ENCODE data around the gene PTH2R. TPM values are rescaled to one million over a fixed set of nuclear protein-coding genes. Genes with fewer than 3 reads are reported as not detected.

PTH2R gene
- total and polyA plus RNA-seq, 2 of the 4 experiments (the other 2 are of a cell fraction), result under 0.01 TPM; not detected in 1

GRCh38 chr2:208466151-208466919 lies 59.7 kb downstream of the PTH2R start:
- Histone ChIP-seq H3K56ac (ENCODE audit: extremely low read depth, insufficient read depth, low read length) (no peak overlapping the region), H2BK120ac (ENCODE audit: low read depth, low read length) (no peak overlapping the region), H4K5ac (ENCODE audit: low read depth, low read length) (no peak overlapping the region), H3K23ac (ENCODE audit: low read depth, low read length) (no peak overlapping the region), H4K8ac (ENCODE audit: low read depth in 2 of 2, low read length in 2 of 2) (no peak overlapping the region), H3K79me1 (ENCODE audit: low read depth in 1 of 2, low read length in 2 of 2) (no peaks in the 10 kb centered on the region), H3K4me2 (ENCODE audit: low read depth, low read length) (no peak overlapping the region), H3K36me3 (ENCODE audit: control insufficient read depth, insufficient read depth, low read length) (no peaks in the 10 kb centered on the region), H3K27ac (ENCODE audit: insufficient read depth, low read length) (no peak overlapping the region), H3K27me3 (ENCODE audit: control insufficient read depth, insufficient read depth, low read length) (no peaks in the 10 kb centered on the region), H3K9me1 (ENCODE audit: insufficient read depth, low read length) (no peaks in the 10 kb centered on the region), H3K18ac (ENCODE audit: low read depth, low read length) (no peak overlapping the region), H4K20me1 (ENCODE audit: insufficient read depth, low read length) (no peaks in the 10 kb centered on the region), H4K91ac (ENCODE audit: insufficient read depth, low read depth, low read length) (no peak overlapping the region), H3K9ac (ENCODE audit: low read depth, low read length) (no peak overlapping the region), H3K4ac (ENCODE audit: low read depth, low read length) (no peak overlapping the region), H3K4me3 (ENCODE audit: insufficient read depth, low read depth, low read length) (no peak overlapping the region), H2BK20ac (ENCODE audit: low read depth, low read length) (no peak overlapping the region), H3K9me3 (ENCODE audit: control insufficient read depth, insufficient read depth, low read length) (peaks cover 3% of the 10 kb centered on the region; the same call in 1 of the 2 replicates), H3K14ac (replicated peaks; ENCODE audit: low read depth, low read length) (no peak overlapping the region), H3K4me1 (ENCODE audit: control insufficient read depth, insufficient read depth, low read length) (no peaks in the 10 kb centered on the region), H2AK5ac (ENCODE audit: low read depth, low read length) (no peak overlapping the region), H2AK9ac (replicated peaks; ENCODE audit: low read depth, low read length, poor library complexity) (no peak overlapping the region), H2BK5ac (ENCODE audit: low read depth, low read length, poor library complexity, severe bottlenecking) (no peak overlapping the region), H2AFZ (replicated peaks; ENCODE audit: low read length, poor library complexity) (no peak overlapping the region), H2BK15ac (ENCODE audit: low read depth, low read length) (no peak overlapping the region)
- dilution Hi-C loops (cut with HindIII; ENCODE audit: low sequenced_read_pairs, unreplicated experiment) (no loop called here), in situ Hi-C loops (cut with MboI; ENCODE audit: low sequenced_read_pairs) (no loop called here), intact Hi-C loops (cut with micrococcal nuclease) (no loop called here)
- 0% methylated on average over 2 of the region's 6 CpGs; no CpG with 5 or more reads in 1 of the 2 experiments for WGBS, 2 experiments (ENCODE audit: extremely low coverage in 2 of 2, insufficient read length in 1 of 2)
- TF ChIP-seq RCOR1 (IDR thresholded peaks at IDR 0.05; ENCODE audit: insufficient replicate concordance, low read length) (no peak), RAD21 (IDR thresholded peaks at IDR 0.05; ENCODE audit: low read length) (no peak), FOS (IDR thresholded peaks at IDR 0.05; ENCODE audit: low read depth, low read length) (no peak), CEBPB (IDR thresholded peaks at IDR 0.05; ENCODE audit: low read depth, low read length) (no peak), POLR2A (IDR thresholded peaks at IDR 0.05; ENCODE audit: low read depth, low read length) (no peak), CTCF (conservative IDR thresholded peaks at IDR 0.05; ENCODE audit: low read depth, low read length) (0 out of 2 replicates have a peak, but pooled peaks have one; percentile 14)
- BruUV-seq (replicated peaks), result no TSS peak
- CTCF ChIA-PET, result interaction anchor here (1.2 kb wide), 1 partner anchor 10 kb away, joined by 3 read pairs; no protein-coding TSS in a partner anchor
- POLR2A ChIA-PET (ENCODE audit: unreplicated experiment), result no interaction called here
- DNase-seq (peak; percentile 0), ATAC-seq (ENCODE audit: low read depth) (no peak)

Measured in IMR-90 (cell line).